GM23338 (cell line): ENCODE results near the gene CDON. TPM values are rescaled to one million over a fixed set of nuclear protein-coding genes. Genes with fewer than 3 reads are reported as not detected.

ENCODE experiments used
- ATAC-seq: fragments of 200-7000 bp; cut with Tn5 transposase; 3 replicates; pipeline ENCODE4 v1.9.1; 2020
- DNase-seq: peaks from one replicate; pipeline ENCODE4 v3.0.0-alpha.2; 2015; ENCODE audit warnings: low spot score
- H2AFZ ChIP-seq: fragments of 200-600 bp; sonication (generic); 2 replicates; pipeline ENCODE4 v1.8.0; 2016; ENCODE audit warnings: antibody characterized with exemption, mild to moderate bottlenecking, moderate library complexity
- H3F3A ChIP-seq: fragments of 200-600 bp; sonication (generic); replicated peaks from 2 replicates; pipeline ENCODE4 v1.8.0; 2017; ENCODE audit warnings: antibody characterized with exemption, mixed run types, low read depth
- H3K27ac ChIP-seq: fragments of 200-600 bp; sonication (generic); 2 replicates; pipeline ENCODE4 v1.6.1; 2016; ENCODE audit warnings: low read depth
- H3K27me3 ChIP-seq: fragments of 200-600 bp; sonication (generic); 2 replicates; pipeline ENCODE4 v1.8.0; 2016; ENCODE audit warnings: mild to moderate bottlenecking, mixed run types, moderate library complexity; ENCODE audit not compliant: insufficient read depth
- H3K36me3 ChIP-seq: fragments of 200-600 bp; sonication (generic); 2 replicates; pipeline ENCODE4 v1.8.0; 2016; ENCODE audit warnings: mild to moderate bottlenecking; ENCODE audit not compliant: insufficient read depth
- H3K4me1 ChIP-seq: fragments of 200-600 bp; sonication (generic); 2 replicates; pipeline ENCODE4 v1.8.0; 2016; ENCODE audit warnings: mild to moderate bottlenecking, moderate library complexity; ENCODE audit not compliant: insufficient read depth
- H3K4me2 ChIP-seq: fragments of 200-600 bp; sonication (generic); 2 replicates; pipeline ENCODE4 v1.7.1; 2017; ENCODE audit warnings: mixed run types
- H3K4me3 ChIP-seq: fragments of 200-600 bp; sonication (generic); 2 replicates; pipeline ENCODE4 v1.6.1; 2016; ENCODE audit warnings: mixed run types
- H3K79me2 ChIP-seq: fragments of 200-600 bp; sonication (generic); replicated peaks from 2 replicates; pipeline ENCODE4 v1.8.0; 2017; ENCODE audit warnings: mild to moderate bottlenecking; ENCODE audit not compliant: insufficient read depth
- H3K9me2 ChIP-seq: fragments of 200-600 bp; sonication (generic); 2 replicates; pipeline ENCODE4 v1.8.0; 2017; ENCODE audit not compliant: insufficient read depth
- H4K20me1 ChIP-seq: fragments of 200-600 bp; sonication (generic); replicated peaks from 2 replicates; pipeline ENCODE4 v1.8.0; 2017; ENCODE audit warnings: mild to moderate bottlenecking; ENCODE audit not compliant: insufficient read depth
- H3K27ac Mint-ChIP-seq: 2 replicates; pipeline ENCODE4 v1.8.0; 2020; ENCODE audit warnings: inconsistent platforms, mild to moderate bottlenecking, moderate library complexity, mixed read lengths
- H3K27me3 Mint-ChIP-seq: 3 replicates; pipeline ENCODE4 v1.8.0; 2022; ENCODE audit warnings: low read depth, mild to moderate bottlenecking, moderate library complexity, mixed read lengths, inconsistent platforms; ENCODE audit not compliant: insufficient read depth, poor library complexity
- H3K36me3 Mint-ChIP-seq: 3 replicates; pipeline ENCODE4 v1.8.0; 2021; ENCODE audit warnings: low read depth, mild to moderate bottlenecking, inconsistent platforms, moderate library complexity, mixed read lengths
- H3K4me1 Mint-ChIP-seq: 3 replicates; pipeline ENCODE4 v1.8.0; 2020; ENCODE audit warnings: mild to moderate bottlenecking, inconsistent platforms, mixed read lengths
- H3K4me3 Mint-ChIP-seq: 3 replicates; pipeline ENCODE4 v1.8.0; 2021; ENCODE audit warnings: moderate library complexity, mild to moderate bottlenecking, inconsistent platforms, mixed read lengths
- H3K9me3 Mint-ChIP-seq: 3 replicates; pipeline ENCODE4 v1.8.0; 2020; ENCODE audit warnings: moderate library complexity, mild to moderate bottlenecking, inconsistent platforms, mixed read lengths
- CREB1 ChIP-seq: fragments of 250-450 bp; sonication (Bioruptor Pico); IDR thresholded peaks from 2 replicates; pipeline ENCODE4 v1.5.0; 2020; ENCODE audit warnings: low read depth, mild to moderate bottlenecking, moderate library complexity
- CTCF ChIP-seq, 2 experiments: fragments of 200-600 bp in 1 of 2; sonication (generic) in 1 of 2; conservative IDR thresholded peaks; 2 replicates each; pipeline versions ENCODE4 v1.5.1 to v1.6.1; 2016 to 2017; ENCODE audit warnings: antibody characterized with exemption in 2 of 2, low read depth in 2 of 2, mild to moderate bottlenecking in 2 of 2, moderate library complexity in 1 of 2
- ETS1 ChIP-seq: IDR thresholded peaks from 2 replicates; pipeline ENCODE4 v1.6.1; 2016; ENCODE audit warnings: antibody characterized with exemption
- EZH2 ChIP-seq: fragments of 200-600 bp; sonication (generic); IDR thresholded peaks from one replicate; pipeline ENCODE4 v1.8.0; 2017; ENCODE audit warnings: antibody characterized with exemption, mild to moderate bottlenecking, low read depth; ENCODE audit not compliant: unreplicated experiment
- EZH2phosphoT487 ChIP-seq: fragments of 200-600 bp; sonication (generic); IDR thresholded peaks from one replicate; pipeline ENCODE4 v1.8.1; 2018; ENCODE audit warnings: antibody characterized with exemption; ENCODE audit not compliant: unreplicated experiment
- JUNB ChIP-seq: IDR thresholded peaks from one replicate; pipeline ENCODE4 v1.6.1; 2016; ENCODE audit warnings: antibody characterized with exemption; ENCODE audit not compliant: unreplicated experiment
- NANOG ChIP-seq: IDR thresholded peaks from 2 replicates; pipeline ENCODE4 v1.6.1; 2016; ENCODE audit warnings: antibody characterized with exemption, borderline replicate concordance
- POLR2AphosphoS5 ChIP-seq: IDR thresholded peaks from 2 replicates; pipeline ENCODE4 v1.6.1; 2016; ENCODE audit warnings: antibody characterized with exemption, low read depth
- REST ChIP-seq: IDR thresholded peaks from one replicate; pipeline ENCODE4 v1.6.1; 2018; ENCODE audit warnings: antibody characterized with exemption; ENCODE audit not compliant: unreplicated experiment
- STAT1 ChIP-seq: IDR thresholded peaks from one replicate; pipeline ENCODE4 v1.6.1; 2016; ENCODE audit warnings: antibody characterized with exemption; ENCODE audit not compliant: unreplicated experiment
- ZNF114 ChIP-seq: fragments of 250-450 bp; sonication (Bioruptor Pico); IDR thresholded peaks from 2 replicates; pipeline ENCODE4 v1.5.0; 2020; ENCODE audit warnings: mild to moderate bottlenecking, moderate library complexity
- ZNF331 ChIP-seq: fragments of 250-450 bp; sonication (Bioruptor Pico); IDR thresholded peaks from 2 replicates; pipeline ENCODE4 v1.5.0; 2020; ENCODE audit warnings: low read depth, mild to moderate bottlenecking, moderate library complexity
- ZNF462 ChIP-seq: fragments of 250-450 bp; sonication (Bioruptor Pico); IDR thresholded peaks from 2 replicates; pipeline ENCODE4 v1.5.0; 2020; ENCODE audit warnings: mild to moderate bottlenecking, moderate library complexity
- polyA plus RNA-seq: library from polyadenylated mRNA; unstranded; fragments of >200 nt; fragmentation: Nextera tagmentation; extraction: Ambion mirVana; gene quantifications from 2 replicates; pipeline ENCODE4 v1.2.1, GENCODE V29; 2016
- total RNA-seq: library from RNA; depleted of rRNA; stranded (reverse); fragments of >200 nt; shearing (Covaris generic); gene quantifications from 2 replicates; pipeline ENCODE4 v1.2.3, GENCODE V29; 2014

The CDON gene
- total and polyA plus RNA-seq, 2 experiments from 2014 or later = 4.1 to 35.5 TPM

GRCh38 chr11:125949271-125950177, 113.1 kb downstream of the CDON start:
- no peak overlapping the region for H2AFZ ChIP-seq
- ATAC-seq = no peak
- no peaks in the 10 kb centered on the region for H3K9me3 Mint-ChIP-seq
- no peaks in the 10 kb centered on the region for H3K27me3 ChIP-seq
- peak overlapping the region; percentile 67; the same call in 1 of the 2 replicates for H3K27ac Mint-ChIP-seq
- H3K27ac ChIP-seq = no peak overlapping the region
- no peaks in the 10 kb centered on the region for H3K79me2 ChIP-seq
- no peaks in the 10 kb centered on the region; the same call in 2 of the 3 replicates for H3K36me3 Mint-ChIP-seq
- no peak for DNase-seq
- TF ChIP-seq EZH2phosphoT487 (no peak), STAT1 (no peak), ETS1 (no peak), ZNF114 (no peak), JUNB (no peak), ZNF331 (CRISPR knock-in tag) (no peak), EZH2 (no peak), POLR2AphosphoS5 (no peak), NANOG (no peak), REST (no peak), ZNF462 (CRISPR knock-in tag) (no peak), CTCF (conservative IDR thresholded peaks at IDR 0.05; ENCODE audit: low read depth in 2 of 2) (no peak), CREB1 (CRISPR knock-in tag) (no peak)
- H3K4me1 ChIP-seq = no peaks in the 10 kb centered on the region
- peaks cover 9% of the 10 kb centered on the region for H3K4me1 Mint-ChIP-seq
- H3K36me3 ChIP-seq = no peaks in the 10 kb centered on the region
- H3K4me3 ChIP-seq = no peak overlapping the region
- no peaks in the 10 kb centered on the region for H4K20me1 ChIP-seq
- H3K27me3 Mint-ChIP-seq = peaks cover 3% of the 10 kb centered on the region
- no peaks in the 10 kb centered on the region for H3K9me2 ChIP-seq
- H3K4me2 ChIP-seq = no peak overlapping the region
- H3K4me3 Mint-ChIP-seq = no peak overlapping the region
- no peaks in the 10 kb centered on the region for H3F3A ChIP-seq
